Endothelial cell of umbilical vein (primary cell): ENCODE measurements around the gene PHF2. TPM values are rescaled to one million over a fixed set of nuclear protein-coding genes. Genes with fewer than 3 reads are reported as not detected.

Source experiments
- BruUV-seq: library from RNA; stranded (reverse); fragments of 400-500 nt; replicated peaks from 2 replicates; lab custom pipeline; 2021; lab: Mats Ljungman, UMichigan
- CTCF ChIA-PET: fragments of 300-600, 350-600 bp; sonication (Branson Sonifier 250); formaldehyde crosslinking; loops from one replicate; lab custom pipeline; 2021; ENCODE audit warnings: antibody characterized with exemption, inconsistent platforms; lab: Charles Lee
- POLR2A ChIA-PET: fragments of 300-600, 350-600 bp; sonication (Branson Sonifier 250); formaldehyde crosslinking; loops from one replicate; lab custom pipeline; 2021; ENCODE audit warnings: antibody characterized with exemption, inconsistent platforms; lab: Charles Lee
- DNase-seq: peaks from one replicate; pipeline ENCODE4 v3.0.0-alpha.2; 2011; ENCODE audit warnings: low read depth, low spot score
- FAIRE-seq: peaks from 2 replicates; lab custom pipeline; 2011; peaks lifted over from hg19 to GRCh38; lab: Jason Lieb, UNC
- H2AFZ ChIP-seq: 2 replicates; pipeline ENCODE4 v1.6.0; 2012; ENCODE audit warnings: low read depth, low read length, control low read depth, inconsistent platforms
- H3K27ac ChIP-seq: 2 replicates; pipeline ENCODE4 v1.5.1; 2011; ENCODE audit warnings: low read depth, mild to moderate bottlenecking, control low read depth, low read length, moderate library complexity; ENCODE audit not compliant: insufficient read depth
- H3K27me3 ChIP-seq, 2 experiments: 2 replicates each; pipeline versions ENCODE4 v1.6.0 to v1.6.1; 2011; ENCODE audit warnings: low read length in 2 of 2, mixed read lengths in 1 of 2; ENCODE audit not compliant: control insufficient read depth in 2 of 2, insufficient read depth in 2 of 2
- H3K36me3 ChIP-seq, 2 experiments: 2 replicates in 1 of 2; 3 replicates in 1 of 2; pipeline ENCODE4 v1.5.1; 2011; ENCODE audit warnings: low read length in 2 of 2, mild to moderate bottlenecking in 1 of 2, moderate library complexity in 1 of 2; ENCODE audit not compliant: control insufficient read depth in 2 of 2, insufficient read depth in 2 of 2; ENCODE audit errors: extremely low read depth in 1 of 2
- H3K4me1 ChIP-seq: 3 replicates; pipeline ENCODE4 v1.5.1; 2011; ENCODE audit warnings: mild to moderate bottlenecking, low read length; ENCODE audit not compliant: control insufficient read depth, insufficient read depth; ENCODE audit errors: extremely low read depth
- H3K4me2 ChIP-seq: 2 replicates; pipeline ENCODE4 v1.6.1; 2011; ENCODE audit warnings: low read length, control low read depth, mixed read lengths; ENCODE audit not compliant: insufficient read depth
- H3K4me3 ChIP-seq, 3 experiments: fragments of 200-600 bp in 1 of 3; sonication (generic), shearing (Covaris generic) in 1 of 3; replicated peaks in 1 of 3; 2 replicates each; pipeline ENCODE4 v1.5.1; 2011 to 2016; ENCODE audit warnings: control low read depth in 3 of 3, low read length in 3 of 3, mild to moderate bottlenecking in 2 of 3, inconsistent platforms in 1 of 3, low read depth in 1 of 3, moderate library complexity in 1 of 3; ENCODE audit not compliant: insufficient read depth in 1 of 3
- H3K79me2 ChIP-seq: 2 replicates; pipeline ENCODE4 v1.6.0; 2012; ENCODE audit warnings: low read length, inconsistent platforms; ENCODE audit not compliant: control insufficient read depth, insufficient read depth
- H3K9ac ChIP-seq: replicated peaks from 2 replicates; pipeline ENCODE3; 2011; ENCODE audit warnings: low read length, control low read depth; ENCODE audit not compliant: insufficient read depth; ENCODE audit errors: extremely low read depth
- H3K9me1 ChIP-seq: replicated peaks from 3 replicates; pipeline ENCODE4 v1.6.0; 2011; ENCODE audit warnings: mild to moderate bottlenecking, low read length; ENCODE audit not compliant: control insufficient read depth, insufficient read depth; ENCODE audit errors: extremely low read depth
- H3K9me3 ChIP-seq: replicated peaks from 2 replicates; pipeline ENCODE4 v1.5.1; 2012; ENCODE audit warnings: low read length, inconsistent platforms; ENCODE audit not compliant: control insufficient read depth, insufficient read depth
- H4K20me1 ChIP-seq: replicated peaks from 2 replicates; pipeline ENCODE3; 2011; ENCODE audit warnings: mild to moderate bottlenecking, low read length; ENCODE audit not compliant: control insufficient read depth, insufficient read depth; ENCODE audit errors: extremely low read depth
- EZH2 ChIP-seq: IDR thresholded peaks from 2 replicates; pipeline ENCODE4 v1.6.1; 2012; ENCODE audit warnings: borderline replicate concordance, low read depth, mild to moderate bottlenecking, moderate library complexity, low read length, inconsistent platforms; ENCODE audit not compliant: severe bottlenecking
- FOS ChIP-seq: IDR thresholded peaks from 2 replicates; pipeline ENCODE4 v1.6.1; 2011; ENCODE audit warnings: mild to moderate bottlenecking, low read length, moderate library complexity, borderline replicate concordance; ENCODE audit not compliant: insufficient read depth
- GATA2 ChIP-seq: IDR thresholded peaks from 2 replicates; pipeline ENCODE4 v1.7.0; 2011; ENCODE audit warnings: low read depth, mild to moderate bottlenecking, moderate library complexity, mixed read lengths, low read length; ENCODE audit not compliant: insufficient read length, insufficient read depth
- JUN ChIP-seq: IDR thresholded peaks from 2 replicates; pipeline ENCODE4 v1.6.1; 2011; ENCODE audit warnings: borderline replicate concordance, low read depth; ENCODE audit not compliant: insufficient read length, insufficient read depth
- MYC ChIP-seq: IDR thresholded peaks from one replicate; pipeline ENCODE4 v1.6.1; 2011; ENCODE audit warnings: mild to moderate bottlenecking, low read depth, low read length
- POLR2A ChIP-seq: IDR thresholded peaks from 2 replicates; pipeline ENCODE4 v1.6.1; 2012; ENCODE audit warnings: low read depth, mild to moderate bottlenecking, control low read depth, low read length
- POLR2AphosphoS5 ChIP-seq: IDR thresholded peaks from 2 replicates; pipeline ENCODE4 v1.6.1; 2012; ENCODE audit warnings: low read depth, mild to moderate bottlenecking, control low read depth, low read length, moderate library complexity; ENCODE audit not compliant: insufficient read depth
- dilution Hi-C: fragments of 300-500 bp; cut with MboI; formaldehyde crosslinking; loops from one replicate; pipeline ENCODE4 v1.15.0; 2019; ENCODE audit warnings: low sequenced_read_pairs; ENCODE audit not compliant: extremely low pct_ligation_motif_present
- intact Hi-C: fragments of 100-400 bp; cut with micrococcal nuclease; formaldehyde crosslinking; loops from one replicate; pipeline ENCODE4 v1.10.0; 2022
- polyA plus RNA-seq, 4 experiments: library from polyadenylated mRNA; depleted of rRNA in 3 of 4; stranded (reverse) in 3 of 4; unstranded in 1 of 4; fragments of >200 nt; gene quantifications; 2 replicates each; pipeline versions ENCODE4 v1.2.1 to v1.2.3, GENCODE V29; 2011 to 2012; ENCODE audit warnings: missing spikeins in 1 of 4
- total RNA-seq: library from RNA; stranded (reverse); gene quantifications from 2 replicates; pipeline ENCODE4 v1.2.3, GENCODE V29; 2021
- TF ChIP-seq, protein P1 (sequence below), 2 donors: IDR thresholded peaks; 1 replicate in 1 of 2; 2 replicates in 1 of 2; pipeline ENCODE4 v1.5.1; 2011; ENCODE audit warnings: low read length in 2 of 2, mild to moderate bottlenecking in 2 of 2, moderate library complexity in 2 of 2, control low read depth in 1 of 2, inconsistent platforms in 1 of 2, low read depth in 1 of 2; ENCODE audit not compliant: insufficient read depth in 1 of 2; ENCODE audit errors: extremely low read depth in 1 of 2
- TF ChIP-seq, protein P2 (sequence below): IDR thresholded peaks from 2 replicates; pipeline ENCODE4 v1.6.1; 2011; ENCODE audit not compliant: insufficient read depth, insufficient read length

Gene PHF2
- total and polyA plus RNA-seq, 2 donors (not counting 3 experiments of a cell fraction or from before 2014, with no cell fraction given) = 9.8 to 22.5 TPM

DNA sequence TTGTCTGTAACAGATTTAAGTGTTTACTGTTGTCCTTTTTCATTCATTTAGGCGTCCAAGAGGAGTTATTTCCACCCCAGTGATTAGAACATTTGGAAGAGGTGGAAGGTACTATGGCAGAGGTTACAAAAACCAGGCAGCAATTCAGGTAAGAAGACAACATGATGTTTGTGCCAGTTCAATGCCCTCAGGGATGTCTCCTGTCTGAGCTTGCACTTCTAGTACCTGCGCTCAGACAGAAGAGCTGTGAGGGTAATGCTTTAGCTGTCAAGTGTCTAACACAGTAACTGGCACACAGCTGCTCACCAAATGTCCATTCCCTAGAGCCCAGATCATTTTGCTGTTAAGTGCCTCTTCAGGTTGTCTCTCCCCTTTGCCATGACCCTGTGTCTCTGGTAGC is 14.2 kb upstream of the PHF2 start:
- dilution Hi-C loops (no loop called here), intact Hi-C loops (loop anchor here (10.0 kb wide), 1 partner anchor 247 kb away; no protein-coding TSS in a partner anchor)
- H3K27me3 ChIP-seq = no peaks in the 10 kb centered on the region
- DNase-seq (no peak), FAIRE-seq (no peak)
- H3K4me3 ChIP-seq = no peak overlapping the region
- no peak overlapping the region for H2AFZ ChIP-seq
- no peaks in the 10 kb centered on the region for H3K9me3 ChIP-seq
- no TSS peak for BruUV-seq
- no peak overlapping the region for H3K9ac ChIP-seq
- CTCF ChIA-PET = interaction anchor here (0.9 kb wide), 1 partner anchor 26 kb away, joined by 3 read pairs; no protein-coding TSS in a partner anchor
- H3K4me2 ChIP-seq = no peak overlapping the region
- TF ChIP-seq GATA2 (no peak), EZH2 (no peak), POLR2A (no peak), POLR2AphosphoS5 (no peak), JUN (no peak), MYC (no peak), FOS (no peak)
- TF ChIP-seq, protein P1, sequence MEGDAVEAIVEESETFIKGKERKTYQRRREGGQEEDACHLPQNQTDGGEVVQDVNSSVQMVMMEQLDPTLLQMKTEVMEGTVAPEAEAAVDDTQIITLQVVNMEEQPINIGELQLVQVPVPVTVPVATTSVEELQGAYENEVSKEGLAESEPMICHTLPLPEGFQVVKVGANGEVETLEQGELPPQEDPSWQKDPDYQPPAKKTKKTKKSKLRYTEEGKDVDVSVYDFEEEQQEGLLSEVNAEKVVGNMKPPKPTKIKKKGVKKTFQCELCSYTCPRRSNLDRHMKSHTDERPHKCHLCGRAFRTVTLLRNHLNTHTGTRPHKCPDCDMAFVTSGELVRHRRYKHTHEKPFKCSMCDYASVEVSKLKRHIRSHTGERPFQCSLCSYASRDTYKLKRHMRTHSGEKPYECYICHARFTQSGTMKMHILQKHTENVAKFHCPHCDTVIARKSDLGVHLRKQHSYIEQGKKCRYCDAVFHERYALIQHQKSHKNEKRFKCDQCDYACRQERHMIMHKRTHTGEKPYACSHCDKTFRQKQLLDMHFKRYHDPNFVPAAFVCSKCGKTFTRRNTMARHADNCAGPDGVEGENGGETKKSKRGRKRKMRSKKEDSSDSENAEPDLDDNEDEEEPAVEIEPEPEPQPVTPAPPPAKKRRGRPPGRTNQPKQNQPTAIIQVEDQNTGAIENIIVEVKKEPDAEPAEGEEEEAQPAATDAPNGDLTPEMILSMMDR (IDR thresholded peaks at IDR 0.05; ENCODE audit: extremely low read depth in 1 of 2, insufficient read depth in 1 of 2, low read depth in 1 of 2, low read length in 2 of 2) = no peak
- TF ChIP-seq, protein P2, sequence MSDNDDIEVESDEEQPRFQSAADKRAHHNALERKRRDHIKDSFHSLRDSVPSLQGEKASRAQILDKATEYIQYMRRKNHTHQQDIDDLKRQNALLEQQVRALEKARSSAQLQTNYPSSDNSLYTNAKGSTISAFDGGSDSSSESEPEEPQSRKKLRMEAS = no peak
- H3K79me2 ChIP-seq = no peaks in the 10 kb centered on the region
- POLR2A ChIA-PET = interaction anchor here (0.7 kb wide), 1 partner anchor 90 kb away, joined by 5 read pairs; no protein-coding TSS in a partner anchor
- peaks cover 10% of the 10 kb centered on the region for H3K4me1 ChIP-seq
- H3K9me1 ChIP-seq = no peaks in the 10 kb centered on the region
- no peaks in the 10 kb centered on the region for H4K20me1 ChIP-seq
- H3K27ac ChIP-seq = no peak overlapping the region
- H3K36me3 ChIP-seq = peaks cover 23 to 37% of the 10 kb centered on the region in 2 experiments
